Measurements from ENCODE around the gene STT3B.

STT3B gene

DNA sequence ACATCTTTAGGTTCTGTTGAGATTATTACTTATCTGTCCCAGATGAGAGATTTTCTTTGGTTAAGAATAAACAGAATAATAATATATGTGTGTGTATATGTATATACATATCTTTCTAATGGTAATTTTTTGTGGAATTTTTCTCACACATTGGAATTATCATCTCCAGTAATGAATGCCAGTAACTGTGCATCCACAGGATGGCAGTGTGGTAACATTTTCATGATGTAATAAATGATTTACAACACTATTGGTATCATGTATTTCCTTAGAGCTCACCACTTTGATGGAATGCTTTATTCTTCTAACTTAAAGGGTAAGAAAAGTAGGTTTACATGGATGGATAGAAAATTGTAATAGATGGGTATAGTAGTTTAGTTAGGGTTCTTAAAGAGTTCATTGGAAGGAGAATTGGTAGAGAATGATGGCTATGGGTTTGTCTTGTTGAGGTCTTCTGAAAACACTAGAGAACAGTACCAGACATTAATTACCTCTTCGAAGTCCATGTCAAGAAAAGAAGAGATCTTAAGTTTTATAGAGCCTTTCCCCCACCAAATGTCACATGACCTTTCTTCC lies 78.1 kb downstream of the STT3B start:
- DNase-seq: peak in 1 of 2 experiments; percentile 41

DNA sequence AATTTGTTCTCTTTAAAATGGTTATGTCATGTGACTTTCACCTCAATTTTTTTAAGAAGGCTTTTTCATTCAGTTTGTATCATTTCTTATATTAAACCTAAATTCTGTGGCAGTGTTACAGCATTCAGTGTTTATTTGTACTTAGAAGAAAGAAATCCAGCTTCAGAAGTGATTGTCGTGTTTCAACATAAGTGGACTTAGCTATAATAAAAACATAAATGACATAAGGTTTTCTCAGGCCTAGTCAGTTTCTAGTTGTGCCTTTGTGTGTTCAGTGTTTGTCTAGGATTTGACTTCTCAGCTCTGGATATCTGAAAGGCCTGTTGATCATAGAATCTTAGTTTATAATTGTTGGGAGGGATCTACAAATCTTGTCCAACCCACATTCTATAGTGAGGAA lies 80.5 kb downstream of the STT3B start:
- DNase-seq: no peak

- no peak for DNase-seq
These were observed 80.9 kb downstream of the STT3B start for GRCh38 chr3:31613654-31614053.

DNA sequence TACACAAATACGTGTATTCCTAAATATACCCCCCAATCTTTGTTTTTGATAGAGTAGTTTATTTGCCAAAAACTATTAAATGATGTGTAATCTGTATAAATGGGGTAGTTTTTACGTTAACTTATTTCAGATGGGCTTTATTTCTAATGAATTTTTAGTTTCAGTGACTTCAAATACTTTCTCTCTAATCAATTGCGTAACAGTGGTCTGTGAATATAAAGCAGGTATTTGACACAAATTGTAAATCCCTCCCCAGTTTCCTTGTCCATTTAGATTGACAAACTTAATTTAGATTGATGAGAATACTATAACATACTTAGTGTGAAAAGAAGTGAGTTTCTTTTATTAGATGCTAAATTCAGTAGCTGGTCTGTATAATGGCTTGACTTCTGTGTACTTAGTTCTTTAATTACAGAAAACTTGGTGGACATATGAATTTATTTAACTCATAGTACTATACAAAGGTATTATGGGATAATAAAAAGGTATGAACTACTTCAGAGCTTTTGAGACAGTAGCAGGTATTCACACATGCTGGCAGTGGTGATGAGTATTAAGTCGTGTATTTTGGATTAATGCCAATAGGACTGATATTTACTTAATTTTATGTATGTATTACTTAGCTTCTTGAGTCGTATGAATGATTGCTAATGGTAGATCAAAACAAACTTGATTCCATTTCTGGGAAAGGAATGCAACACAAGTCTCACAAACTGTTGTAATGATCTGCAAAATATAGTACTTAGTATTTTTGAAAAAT lies 81.6 kb downstream of the STT3B start:
- no peak for DNase-seq

DNA sequence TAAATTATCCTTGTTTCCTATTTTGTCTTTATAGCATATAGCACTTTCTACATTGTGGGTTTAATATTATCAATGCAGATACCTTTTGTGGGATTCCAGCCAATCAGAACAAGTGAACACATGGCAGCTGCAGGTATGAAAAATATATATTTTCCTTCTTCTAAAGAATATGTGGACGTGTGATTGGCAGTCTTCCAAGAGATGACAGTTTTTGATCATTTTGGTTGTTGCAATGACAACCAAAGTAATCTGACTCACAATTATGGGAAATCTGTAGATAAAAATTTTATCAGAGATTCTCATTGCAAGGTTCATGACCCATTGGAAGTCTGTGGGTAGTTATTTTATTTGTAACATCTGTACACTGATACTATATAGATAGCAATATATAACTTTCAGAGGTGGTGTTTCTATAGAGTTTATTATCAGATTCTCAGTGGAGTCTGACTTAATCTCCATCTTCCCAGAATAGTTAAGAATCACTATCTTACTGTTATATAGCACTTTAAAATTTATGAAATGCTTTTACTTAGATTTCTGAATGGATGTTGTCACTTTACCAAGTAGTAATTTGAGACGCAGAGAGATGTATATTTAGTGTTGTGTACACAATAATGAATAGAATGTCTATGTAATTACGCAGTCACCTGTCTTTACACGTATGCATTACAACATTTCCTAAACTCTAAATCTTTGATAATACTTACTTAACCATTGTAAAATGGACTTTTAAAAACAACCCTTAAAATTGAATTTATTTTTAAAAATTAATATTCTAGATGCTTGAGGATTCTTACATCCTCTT lies 82.5 kb downstream of the STT3B start:
- DNase-seq: no peak

DNA sequence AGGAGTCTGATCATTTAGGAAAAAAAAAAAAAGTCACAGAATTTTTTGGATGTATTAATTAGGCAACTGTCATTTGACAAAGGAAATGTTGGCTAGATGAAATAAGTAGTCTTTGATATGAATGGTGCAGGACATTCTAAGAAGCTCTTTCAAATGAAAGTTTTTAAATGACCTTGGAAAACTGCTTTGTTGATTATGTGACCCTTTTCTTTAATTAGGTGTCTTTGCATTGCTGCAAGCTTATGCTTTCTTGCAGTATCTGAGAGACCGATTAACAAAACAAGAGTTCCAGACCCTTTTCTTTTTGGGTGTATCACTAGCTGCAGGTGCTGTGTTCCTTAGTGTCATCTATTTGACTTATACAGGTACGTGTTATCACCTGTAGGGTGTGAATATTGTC lies 84.0 kb downstream of the STT3B start:
- DNase-seq: no peak

DNA sequence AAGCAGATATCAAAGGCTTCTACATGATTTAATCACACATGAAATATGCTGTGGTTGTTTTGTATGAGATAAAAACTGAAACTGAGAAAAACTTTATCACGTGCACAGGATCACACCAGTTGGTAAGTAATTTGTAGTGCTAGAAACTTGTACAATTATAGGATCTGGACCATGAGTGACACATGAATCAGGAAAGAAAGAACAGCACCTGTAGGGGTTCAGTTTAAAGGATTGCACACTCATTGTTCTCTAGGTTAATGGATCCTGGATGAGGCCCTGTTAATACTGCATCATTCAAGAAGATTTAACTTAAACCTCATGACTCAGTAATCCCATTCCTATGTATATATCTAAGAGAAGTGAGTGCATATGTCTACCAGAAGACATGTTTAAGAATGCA lies 87.9 kb downstream of the STT3B start:
- no peak for DNase-seq

GRCh38 chr3:31621314-31621713 lies 88.6 kb downstream of the STT3B start:
- DNase-seq: no peak

DNA sequence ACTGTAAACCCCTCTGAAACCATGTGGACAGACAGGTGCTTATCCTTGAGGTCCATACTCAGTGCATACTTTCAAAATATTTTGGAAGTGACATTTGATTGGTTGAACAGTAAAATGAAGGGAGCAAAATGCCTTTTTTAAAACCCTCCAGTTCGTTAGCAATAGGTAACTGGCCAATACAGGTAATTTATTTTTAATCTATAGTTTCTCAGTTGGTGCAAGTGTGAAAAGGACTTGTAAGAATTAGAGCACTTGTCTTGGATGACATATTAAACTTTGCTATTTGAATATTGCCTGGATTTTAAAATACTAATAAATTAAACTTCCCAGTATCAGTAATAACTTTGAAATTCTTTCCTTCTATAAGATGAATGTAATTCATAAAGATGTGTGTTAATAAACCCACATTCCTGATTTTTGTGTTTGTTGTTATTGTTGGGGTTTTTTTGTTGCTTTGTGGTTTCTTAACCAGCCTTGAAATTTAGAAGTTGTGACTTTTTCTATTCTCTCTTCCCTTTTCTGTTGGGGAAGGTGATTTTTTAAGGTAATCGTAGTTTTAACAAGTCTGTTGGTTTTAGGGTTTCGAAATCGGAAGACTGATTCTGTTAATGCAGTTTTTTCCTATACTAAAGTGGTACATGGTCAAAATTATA lies 90.0 kb downstream of the STT3B start:
- DNase-seq: no peak

GRCh38 chr3:31624083-31624709 lies 91.5 kb downstream of the STT3B start:
- no peak for DNase-seq

DNA sequence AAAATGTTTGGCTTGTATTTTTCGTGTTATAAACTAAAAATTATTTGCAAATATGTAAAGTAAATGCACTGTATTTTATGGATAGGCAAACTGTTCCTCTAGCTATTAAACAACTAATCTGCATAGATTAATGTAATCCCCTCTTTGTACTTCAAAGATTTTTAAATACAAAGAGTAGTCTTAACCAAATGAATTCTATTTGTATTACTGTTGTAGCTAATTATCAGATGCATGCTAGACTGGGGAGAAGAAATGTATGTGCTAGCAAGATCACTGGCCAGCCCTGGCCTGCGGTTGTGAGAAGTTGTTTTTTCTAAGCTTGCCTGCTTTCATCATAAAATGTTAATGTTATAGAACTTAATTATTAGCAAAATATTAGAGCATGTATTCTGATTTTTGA lies 92.6 kb downstream of the STT3B start:
- DNase-seq: no peak

DNA sequence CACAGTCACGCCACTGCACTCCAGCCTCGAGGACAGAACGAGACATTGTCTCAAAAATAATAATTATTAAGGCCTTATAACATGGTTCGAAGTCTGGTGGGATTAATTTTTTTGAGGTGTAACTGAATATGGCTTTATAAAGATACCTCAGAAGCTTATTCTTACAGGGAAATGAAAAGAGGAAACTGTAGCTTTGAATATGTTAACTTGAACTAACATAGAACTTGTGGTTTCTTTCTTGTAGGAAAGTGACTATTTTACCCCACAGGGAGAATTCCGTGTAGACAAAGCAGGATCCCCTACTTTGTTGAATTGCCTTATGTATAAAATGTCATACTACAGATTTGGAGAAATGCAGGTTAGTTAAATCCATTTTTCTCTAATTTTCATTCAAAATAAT lies 96.3 kb downstream of the STT3B start:
- DNase-seq: peak; percentile 17 to 36

DNA sequence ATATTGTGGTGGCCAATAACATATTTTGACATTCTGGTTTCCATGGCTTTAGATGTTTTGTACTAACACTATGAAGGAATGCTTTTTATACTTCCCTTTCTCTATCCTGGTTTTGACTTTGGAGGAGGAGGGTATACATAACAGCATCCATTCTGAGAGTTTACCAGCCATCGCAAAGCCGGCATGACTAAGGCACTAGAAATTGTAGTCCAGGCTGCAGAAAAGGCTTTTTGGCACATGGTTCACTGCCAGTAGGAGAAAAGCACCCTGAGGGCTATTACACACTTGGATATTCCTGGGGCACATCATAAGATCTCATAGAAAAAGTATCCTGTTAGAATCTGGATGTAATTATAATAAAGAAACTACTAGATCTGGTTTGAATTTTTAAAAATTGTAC lies 101.8 kb downstream of the STT3B start:
- DNase-seq: no peak

- DNase-seq: no peak
These were observed 102.8 kb downstream of the STT3B start for GRCh38 chr3:31635545-31635944.

GRCh38 chr3:31636049-31636448 lies 103.3 kb downstream of the STT3B start:
- no peak for DNase-seq

DNA sequence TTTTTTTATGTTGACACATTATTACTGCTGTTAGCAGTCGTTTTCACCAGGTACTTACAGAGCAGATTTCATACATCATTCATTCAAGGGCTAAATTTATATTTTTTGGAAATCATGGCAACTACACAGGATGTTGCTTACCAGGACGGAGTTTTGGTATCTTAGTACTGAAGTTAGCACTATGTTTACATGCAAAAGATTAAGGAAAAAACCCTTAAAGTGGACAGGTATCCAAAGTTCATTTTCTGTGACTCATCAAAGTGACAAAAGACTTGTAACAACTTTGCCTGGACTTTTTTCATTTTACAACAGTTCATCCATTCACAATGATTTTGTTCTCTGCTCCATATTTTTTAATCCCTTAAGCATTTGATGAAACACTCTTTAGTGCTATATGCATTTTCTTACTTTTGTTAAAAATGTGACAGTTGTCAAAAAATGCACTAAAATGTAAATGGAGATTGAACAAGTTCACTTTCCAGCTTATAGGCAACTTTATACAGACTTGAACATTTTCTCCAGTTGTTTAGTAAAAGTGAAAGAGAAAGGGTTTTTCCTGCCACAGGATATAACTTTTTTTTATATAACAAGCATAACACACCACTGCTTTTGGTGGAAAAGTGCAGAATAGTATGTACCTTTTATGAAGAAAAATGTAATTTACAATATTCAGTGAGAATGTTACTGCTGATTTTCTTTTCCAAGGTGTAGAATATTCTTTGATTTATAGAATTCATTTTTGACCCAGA lies 104.1 kb downstream of the STT3B start:
- DNase-seq: no peak

DNA sequence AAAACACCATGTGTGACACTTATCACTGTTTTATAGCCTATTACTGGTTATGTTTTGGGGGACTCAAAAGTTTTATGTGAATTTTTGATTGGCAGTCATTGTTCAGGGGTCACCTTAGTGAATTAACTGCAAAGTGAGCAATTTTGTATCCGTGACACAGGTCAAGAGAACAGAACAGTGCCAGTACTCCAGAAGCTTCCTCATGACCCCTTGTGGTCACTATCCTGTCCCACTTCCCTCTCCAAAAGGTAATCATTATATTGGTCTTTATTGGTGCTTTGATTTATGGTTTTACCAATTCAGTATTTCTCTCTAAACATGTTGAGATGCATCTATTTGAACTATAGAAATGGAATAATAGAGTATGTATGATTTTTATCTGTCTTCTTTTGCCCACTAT lies 107.1 kb downstream of the STT3B start:
- DNase-seq: no peak

DNA sequence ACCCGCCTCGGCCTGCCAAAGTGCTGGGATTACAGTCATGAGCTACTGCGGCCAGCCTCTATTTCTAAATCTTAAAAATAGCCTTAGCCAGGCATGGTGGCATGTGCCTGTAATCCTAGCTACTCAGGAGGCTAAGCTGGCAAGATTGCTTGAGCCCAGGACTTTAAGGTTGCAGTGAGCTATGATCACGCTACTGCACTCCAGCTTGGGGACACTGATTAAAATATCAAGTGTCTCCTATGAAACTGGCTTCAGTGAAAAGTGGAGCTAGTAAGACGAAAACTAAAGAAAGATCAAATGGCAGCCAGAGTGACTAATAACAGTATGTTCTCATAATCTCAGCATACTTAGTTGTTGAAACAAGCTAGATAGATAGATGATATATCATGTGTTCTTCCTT lies 112.5 kb downstream of the STT3B start:
- no peak for DNase-seq

DNA sequence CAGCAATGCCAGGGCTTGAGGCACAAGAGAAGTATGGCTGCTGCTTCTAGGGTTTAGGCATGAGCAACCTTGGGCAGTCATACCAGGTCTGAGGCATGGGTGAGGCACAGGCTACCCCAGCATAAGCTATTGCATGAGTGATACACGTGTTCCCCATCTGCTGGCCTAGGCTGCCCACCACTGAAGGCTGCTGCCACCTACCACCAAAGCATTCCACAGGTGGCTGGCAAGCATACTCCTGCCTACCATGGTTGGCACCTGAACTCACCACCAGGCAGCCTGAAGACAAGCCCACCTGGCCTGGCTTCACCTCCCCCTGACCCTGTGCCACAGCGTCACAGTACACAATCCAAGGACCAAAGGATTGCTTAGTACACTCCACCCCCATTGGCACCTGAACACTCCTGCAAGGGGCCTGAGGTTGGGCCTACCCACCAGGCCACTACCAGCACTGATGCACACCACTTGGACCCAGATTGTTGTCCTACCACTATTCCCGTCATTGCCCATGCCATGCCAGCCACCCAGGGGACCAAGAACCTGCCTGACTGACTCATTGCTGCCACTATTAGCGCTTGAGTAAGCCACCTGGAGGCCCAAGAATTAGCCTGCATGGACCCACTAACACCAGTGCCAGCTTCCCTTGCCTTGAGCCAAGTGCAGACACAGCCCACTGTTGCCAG lies 115.7 kb downstream of the STT3B start:
- DNase-seq: no peak

DNA sequence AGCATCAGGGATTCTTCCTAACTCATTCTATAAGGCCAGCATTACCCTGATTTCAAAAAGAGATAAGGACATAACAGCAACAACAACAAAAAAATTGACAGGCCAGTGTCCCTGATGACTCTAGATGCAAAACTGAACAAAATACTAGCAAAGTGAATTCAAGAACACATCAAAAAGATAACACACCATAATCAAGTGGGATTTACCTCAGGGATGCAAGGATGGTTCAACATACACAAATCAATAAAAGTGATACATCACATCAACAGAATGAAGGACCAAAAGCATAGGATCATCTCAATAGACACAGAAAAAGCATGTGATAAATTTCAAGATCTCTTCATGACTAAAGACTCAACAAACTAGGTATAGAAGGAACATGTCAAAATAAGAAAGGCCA lies 119.6 kb downstream of the STT3B start:
- no peak for DNase-seq

DNA sequence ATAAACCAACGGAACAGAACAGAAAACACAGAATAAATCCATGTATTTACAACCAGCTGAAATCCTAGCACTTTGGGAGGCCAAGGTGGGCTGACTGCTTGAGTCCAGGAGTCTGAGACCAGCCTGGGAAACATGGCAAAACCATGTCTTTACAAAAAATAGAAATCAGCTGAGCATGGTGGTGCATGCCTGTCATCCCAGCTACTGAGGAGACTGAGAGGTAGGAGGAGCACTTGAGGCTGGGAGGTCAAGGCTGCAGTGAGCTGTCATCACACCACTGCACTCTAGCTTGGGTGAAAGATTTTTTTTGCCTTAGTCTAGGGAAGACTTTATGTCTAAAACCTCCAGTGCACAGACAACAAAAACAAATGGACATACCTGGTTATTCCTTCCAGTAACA lies 120.7 kb downstream of the STT3B start:
- no peak for DNase-seq

GRCh38 chr3:31654998-31655397 lies 122.3 kb downstream of the STT3B start:
- no peak for DNase-seq

Measured in AML-193 (cell line).